ENCODE data around the gene LASP1.
"Not testable (repeated sequence)": the region's sequence is repeated elsewhere in the genome, so short reads cannot be mapped to it uniquely, and the experiment has no call there.

LASP1 gene

GRCh38 chr17:38916771-38917170 is 46.9 kb downstream of the LASP1 start:
- no peak for TF ChIP-seq POLR2A (IDR thresholded peaks at IDR 0.05; ENCODE audit: low read depth, low read length)
- no peak for FAIRE-seq
- DNase-seq (ENCODE audit: insufficient read length, low spot score) = no peak

- DNase-seq (ENCODE audit: insufficient read length, low spot score) = no peak
- FAIRE-seq = no peak
- no peak for TF ChIP-seq POLR2A (IDR thresholded peaks at IDR 0.05; ENCODE audit: low read depth, low read length)
These were observed 47.4 kb downstream of the LASP1 start for GRCh38 chr17:38917259-38917658.

DNA sequence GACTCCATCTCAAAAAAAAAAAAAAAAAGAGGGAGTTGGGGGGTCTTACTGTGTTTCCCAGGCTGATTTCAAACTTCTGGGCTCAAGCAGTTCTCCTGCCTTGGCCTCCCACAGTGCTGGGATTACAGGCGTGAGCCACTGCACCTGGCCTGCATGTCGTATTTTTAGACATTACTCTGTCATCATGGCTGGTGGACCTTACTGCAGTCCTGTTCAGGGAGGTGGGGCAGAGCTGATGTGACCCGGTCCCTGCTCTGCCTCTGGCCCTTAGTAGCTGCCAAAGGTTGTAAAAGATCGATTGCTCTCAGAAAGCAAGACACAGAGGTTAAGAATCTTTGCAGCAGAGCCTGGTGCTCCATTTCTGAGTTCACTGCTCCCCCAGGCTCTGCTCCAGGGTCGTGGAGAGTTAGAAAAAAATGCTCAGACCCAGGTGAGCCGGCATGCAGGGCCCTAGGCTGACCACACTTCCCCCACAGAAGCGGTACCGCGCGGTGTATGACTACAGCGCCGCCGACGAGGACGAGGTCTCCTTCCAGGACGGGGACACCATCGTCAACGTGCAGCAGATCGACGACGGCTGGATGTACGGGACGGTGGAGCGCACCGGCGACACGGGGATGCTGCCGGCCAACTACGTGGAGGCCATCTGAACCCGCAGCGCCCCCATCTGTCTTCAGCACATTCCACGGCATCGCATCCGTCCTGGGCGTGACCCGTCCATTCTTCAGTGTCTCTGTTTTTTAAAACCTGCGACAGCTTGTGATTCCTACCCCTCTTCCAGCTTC is 48.5 kb downstream of the LASP1 start:
- no peak for TF ChIP-seq POLR2A (IDR thresholded peaks at IDR 0.05; ENCODE audit: low read depth, low read length)
- FAIRE-seq (no peak), DNase-seq (ENCODE audit: insufficient read length, low spot score) (no peak)

DNA sequence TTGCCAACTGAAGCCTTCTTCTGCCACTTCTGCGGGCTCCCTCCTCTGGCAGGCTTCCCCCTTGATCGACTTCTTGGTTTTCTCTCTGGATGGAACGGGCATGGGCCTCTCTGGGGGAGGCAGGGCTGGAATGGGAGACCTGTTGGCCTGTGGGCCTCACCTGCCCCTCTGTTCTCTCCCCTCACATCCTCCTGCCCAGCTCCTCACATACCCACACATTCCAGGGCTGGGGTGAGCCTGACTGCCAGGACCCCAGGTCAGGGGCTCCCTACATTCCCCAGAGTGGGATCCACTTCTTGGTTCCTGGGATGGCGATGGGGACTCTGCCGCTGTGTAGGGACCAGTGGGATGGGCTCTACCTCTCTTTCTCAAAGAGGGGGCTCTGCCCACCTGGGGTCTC is 49.1 kb downstream of the LASP1 start:
- TF ChIP-seq POLR2A (IDR thresholded peaks at IDR 0.05; ENCODE audit: low read depth, low read length) = no peak
- FAIRE-seq (no peak), DNase-seq (ENCODE audit: insufficient read length, low spot score) (no peak)

GRCh38 chr17:38919316-38920078 is 49.6 kb downstream of the LASP1 start:
- DNase-seq (ENCODE audit: insufficient read length, low spot score) = no peak
- no peak for TF ChIP-seq POLR2A (IDR thresholded peaks at IDR 0.05; ENCODE audit: low read depth, low read length)
- no peak for FAIRE-seq

GRCh38 chr17:38920374-38921291 is 50.8 kb downstream of the LASP1 start:
- DNase-seq (ENCODE audit: insufficient read length, low spot score) (no peak), FAIRE-seq (no peak)
- no peak for TF ChIP-seq POLR2A (IDR thresholded peaks at IDR 0.05; ENCODE audit: low read depth, low read length)

DNA sequence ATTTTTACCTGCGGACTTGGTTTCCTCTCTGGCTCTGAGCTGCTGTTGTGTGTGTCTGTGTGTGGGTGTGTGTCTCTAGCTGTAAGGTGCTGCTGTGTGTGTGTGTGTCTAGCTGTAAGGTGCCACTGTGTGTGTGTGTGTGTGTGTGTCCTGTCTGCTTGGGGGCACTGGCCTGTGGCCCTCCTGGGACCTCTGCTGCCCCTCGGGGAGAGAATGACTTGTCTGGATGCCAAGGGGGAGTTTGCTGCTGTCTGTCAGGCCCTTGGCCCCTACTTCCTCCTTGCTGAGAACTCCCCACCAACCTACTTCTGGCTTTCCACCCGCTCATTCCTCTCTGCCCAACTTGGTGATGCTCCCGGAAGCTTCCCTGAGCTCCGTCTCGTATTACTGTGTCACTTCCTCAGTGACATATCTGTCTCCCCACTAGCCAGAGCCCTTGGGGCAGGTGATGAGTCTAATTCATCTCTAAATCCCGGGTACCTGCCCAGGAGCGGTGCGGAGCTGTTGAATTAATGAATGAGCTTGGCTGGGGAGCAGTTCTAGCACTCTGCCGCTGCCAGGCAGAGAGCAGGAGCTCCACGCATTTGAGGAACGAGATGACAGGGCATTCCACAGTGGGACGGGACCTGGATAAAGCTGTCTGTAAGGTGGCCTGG is 52.0 kb downstream of the LASP1 start:
- FAIRE-seq = no peak
- TF ChIP-seq POLR2A (IDR thresholded peaks at IDR 0.05; ENCODE audit: low read depth, low read length) = no peak

DNA sequence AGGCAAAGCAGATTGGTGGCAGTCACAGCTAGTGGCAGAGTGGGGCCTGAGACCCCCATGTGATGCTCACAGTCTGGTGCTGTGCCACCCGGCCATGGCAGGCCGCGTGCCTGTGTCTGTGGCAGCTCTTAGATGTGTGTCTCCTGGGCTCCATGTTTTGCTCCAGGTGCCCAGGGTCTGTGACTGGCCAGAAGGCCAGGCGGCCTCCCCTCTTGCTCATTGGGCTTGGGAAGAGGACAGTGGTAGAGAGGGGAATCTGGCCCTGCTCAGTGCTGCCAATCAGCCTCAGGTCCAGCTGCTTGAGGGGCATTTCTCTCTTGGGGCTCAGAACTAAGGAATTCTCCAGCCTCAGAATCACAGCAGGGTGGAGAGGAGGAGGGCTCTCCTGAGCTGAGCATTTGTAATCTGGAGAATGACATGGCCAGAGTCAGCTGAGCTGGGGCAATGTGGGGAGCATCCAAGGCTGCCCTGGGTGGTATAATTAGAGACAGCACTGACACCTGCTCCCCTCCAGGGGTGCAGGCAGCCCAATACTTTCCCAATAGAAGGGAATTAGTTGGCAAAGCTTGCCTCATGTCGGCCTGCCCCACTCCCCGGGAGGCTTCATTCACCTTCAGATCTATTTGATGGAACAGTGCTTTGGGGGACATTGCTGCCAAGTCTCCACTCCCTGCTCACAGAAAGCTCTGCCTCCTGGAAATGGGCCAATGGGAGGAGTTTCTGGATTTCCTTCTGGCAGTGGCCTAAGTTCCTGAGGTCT is 52.9 kb downstream of the LASP1 start:
- FAIRE-seq = no peak
- peak; percentile 56 for DNase-seq (ENCODE audit: insufficient read length, low spot score)
- no peak for TF ChIP-seq POLR2A (IDR thresholded peaks at IDR 0.05; ENCODE audit: low read depth, low read length)

More for the DNA sequence above, 52.0 kb downstream of the LASP1 start:
- no peak for DNase-seq (ENCODE audit: insufficient read length, low spot score)

- no peak for TF ChIP-seq POLR2A (IDR thresholded peaks at IDR 0.05; ENCODE audit: low read depth, low read length)
- no peak for DNase-seq (ENCODE audit: insufficient read length, low spot score)
These were observed 55.6 kb downstream of the LASP1 start, which contains the start of gene LASP1NB for GRCh38 chr17:38925263-38925995. LASP1NB (plus strand) TSS chr17:38925614.

GRCh38 chr17:38926293-38927070 is 56.6 kb downstream of the LASP1 start:
- no peak for DNase-seq (ENCODE audit: insufficient read length, low spot score)
- no peak for FAIRE-seq
- no peak for TF ChIP-seq POLR2A (IDR thresholded peaks at IDR 0.05; ENCODE audit: low read depth, low read length)

More at GRCh38 chr17:38925263-38925995, 55.6 kb downstream of the LASP1 start, which contains the start of gene LASP1NB:
- no peak for FAIRE-seq

DNA sequence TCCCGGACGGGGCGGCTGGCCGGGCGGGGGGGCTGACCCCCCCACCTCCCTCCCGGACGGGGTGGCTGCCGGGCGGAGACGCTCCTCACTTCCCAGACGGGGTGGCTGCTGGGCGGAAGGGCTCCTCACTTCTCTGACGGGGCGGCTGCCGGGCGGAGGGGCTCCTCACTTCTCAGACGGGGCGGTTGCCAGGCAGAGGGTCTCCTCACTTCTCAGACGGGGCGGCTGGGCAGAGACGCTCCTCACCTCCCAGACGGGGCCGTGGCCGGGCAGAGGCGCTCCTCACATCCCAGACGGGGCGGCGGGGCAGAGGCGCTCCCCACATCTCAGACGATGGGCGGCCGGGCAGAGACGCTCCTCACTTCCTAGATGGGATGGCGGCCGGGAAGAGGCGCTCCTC is 60.9 kb downstream of the LASP1 start:
- not testable (repeated sequence) for DNase-seq (ENCODE audit: insufficient read length, low spot score); FAIRE-seq

GRCh38 chr17:38933962-38934361 is 64.1 kb downstream of the LASP1 start:
- not testable (repeated sequence) for DNase-seq (ENCODE audit: insufficient read length, low spot score); FAIRE-seq

Measured in H54 (cell line).